ENCODE data around the gene TAS2R16. TPM values are rescaled to one million over a fixed set of nuclear protein-coding genes. Genes with fewer than 3 reads are reported as not detected.

TAS2R16 gene
- total and polyA plus RNA-seq, 2 donors (not counting 1 experiment from before 2014, with no cell fraction given): not detected

DNA sequence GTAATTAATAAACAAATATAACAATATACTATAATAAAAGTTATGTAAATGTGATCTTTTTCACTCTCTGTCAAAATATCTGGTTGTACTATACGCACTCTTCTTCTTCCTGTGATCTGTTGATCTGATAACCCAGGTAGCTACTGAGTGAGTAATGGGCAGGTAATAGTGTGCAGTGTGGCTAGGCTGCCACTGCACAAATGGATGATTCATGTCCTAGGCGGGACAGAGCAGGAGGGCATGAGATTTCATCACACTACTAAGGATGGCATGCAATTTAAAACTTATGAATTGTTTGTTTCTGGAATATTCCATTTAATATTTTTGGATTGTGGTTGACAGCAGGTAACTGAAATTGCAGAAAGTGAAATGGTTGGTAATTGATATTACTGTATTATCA lies 44.5 kb downstream of the TAS2R16 start:
- H3K4me1 ChIP-seq (ENCODE audit: control insufficient read depth, extremely low read depth, insufficient read depth, low read length): no peaks in the 10 kb centered on the region
- H3K36me3 ChIP-seq (ENCODE audit: control insufficient read depth, insufficient read depth, low read length): no peaks in the 10 kb centered on the region
- no peaks in the 10 kb centered on the region for H3K9me3 ChIP-seq (ENCODE audit: control insufficient read depth, insufficient read depth, low read depth, low read length)
- DNase-seq (ENCODE audit: low read depth in 2 of 2): no peak
- no peaks in the 10 kb centered on the region for H3K27me3 ChIP-seq (ENCODE audit: control insufficient read depth, insufficient read depth, low read length)
- no peak overlapping the region for H3K27ac ChIP-seq (ENCODE audit: insufficient read depth, low read length)
- no peaks in the 10 kb centered on the region for H4K20me1 ChIP-seq (ENCODE audit: control insufficient read depth, extremely low read depth, insufficient read depth, low read length)
- H3K9ac ChIP-seq (ENCODE audit: insufficient read depth, low read length): no peak overlapping the region
- H3K4me3 ChIP-seq (replicated peaks in 1 of 4; ENCODE audit: control extremely low read depth in 1 of 4, insufficient read depth in 1 of 4, low read depth in 3 of 4, low read length in 4 of 4): no peak overlapping the region
- H2AFZ ChIP-seq (ENCODE audit: low read length): no peak overlapping the region
- TF ChIP-seq EZH2 (IDR thresholded peaks at IDR 0.05; ENCODE audit: low read length, missing control alignments) (no peak), CTCF (conservative IDR thresholded peaks at IDR 0.05 in 1 of 2, IDR thresholded peaks at IDR 0.05 in 1 of 2; ENCODE audit: low read depth in 1 of 2, low read length in 2 of 2) (no peak)
- H3K79me2 ChIP-seq (ENCODE audit: control insufficient read depth, insufficient read depth, low read length): no peaks in the 10 kb centered on the region
- H3K4me2 ChIP-seq (ENCODE audit: extremely low read depth, insufficient read depth, low read length): no peak overlapping the region

DNA sequence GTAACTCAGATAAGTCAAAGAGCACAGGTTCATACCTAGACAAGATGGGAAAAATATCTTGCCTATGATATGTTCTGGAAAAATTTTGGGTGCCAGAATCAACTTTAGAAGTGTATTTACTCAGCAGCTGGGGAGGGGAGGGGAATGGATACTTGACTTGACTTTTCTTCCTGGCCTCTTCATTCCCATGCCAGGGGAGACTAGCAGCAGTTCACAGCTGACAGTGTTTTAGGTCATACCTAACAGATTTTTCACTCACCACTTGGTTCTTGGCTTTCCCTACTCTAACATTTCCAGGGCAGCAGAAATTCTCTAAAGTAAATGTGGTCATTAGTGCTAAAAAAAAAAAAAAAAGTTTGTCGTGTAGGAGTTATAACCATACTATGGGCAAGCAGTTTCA lies 46.3 kb downstream of the TAS2R16 start:
- no peak overlapping the region for H2AFZ ChIP-seq (ENCODE audit: low read length)
- no peak overlapping the region for H3K27ac ChIP-seq (ENCODE audit: insufficient read depth, low read length)
- no peaks in the 10 kb centered on the region for H3K4me1 ChIP-seq (ENCODE audit: control insufficient read depth, extremely low read depth, insufficient read depth, low read length)
- H3K36me3 ChIP-seq (ENCODE audit: control insufficient read depth, insufficient read depth, low read length): no peaks in the 10 kb centered on the region
- no peak overlapping the region for H3K4me2 ChIP-seq (ENCODE audit: extremely low read depth, insufficient read depth, low read length)
- H3K9ac ChIP-seq (ENCODE audit: insufficient read depth, low read length): no peak overlapping the region
- H4K20me1 ChIP-seq (ENCODE audit: control insufficient read depth, extremely low read depth, insufficient read depth, low read length): no peaks in the 10 kb centered on the region
- DNase-seq (ENCODE audit: low read depth in 2 of 2): peak in 1 of 2 donors; percentile 30
- TF ChIP-seq EZH2 (IDR thresholded peaks at IDR 0.05; ENCODE audit: low read length, missing control alignments) (no peak), CTCF (conservative IDR thresholded peaks at IDR 0.05 in 1 of 2, IDR thresholded peaks at IDR 0.05 in 1 of 2; ENCODE audit: low read depth in 1 of 2, low read length in 2 of 2) (no peak)
- H3K79me2 ChIP-seq (ENCODE audit: control insufficient read depth, insufficient read depth, low read length): no peaks in the 10 kb centered on the region
- H3K9me3 ChIP-seq (ENCODE audit: control insufficient read depth, insufficient read depth, low read depth, low read length): no peaks in the 10 kb centered on the region
- no peaks in the 10 kb centered on the region for H3K27me3 ChIP-seq (ENCODE audit: control insufficient read depth, insufficient read depth, low read length)
- no peak overlapping the region for H3K4me3 ChIP-seq (replicated peaks in 1 of 4; ENCODE audit: control extremely low read depth in 1 of 4, insufficient read depth in 1 of 4, low read depth in 3 of 4, low read length in 4 of 4)

Other genes starting within 250 kb of the TAS2R16 start
- gene CADPS2, start 109.2 kb downstream of the TAS2R16 start, total RNA-seq: 32.2 and 40.8 TPM in 2 replicates
- 9.6 and 11.5 TPM in 2 replicates for gene CADPS2, start 109.2 kb downstream of the TAS2R16 start, polyA plus RNA-seq
- not detected in 2 replicates for gene SLC13A1, start 204.3 kb upstream of the TAS2R16 start, total RNA-seq
- not detected in 2 replicates for gene SLC13A1, start 204.3 kb upstream of the TAS2R16 start, polyA plus RNA-seq